IgD-negative memory B cell (primary cell): Measurements from ENCODE around the gene HSD11B1. TPM values are rescaled to one million over a fixed set of nuclear protein-coding genes. Genes with fewer than 3 reads are reported as not detected.

ENCODE experiments used
- H3K27ac Mint-ChIP-seq, 3 donors: one replicate each; pipeline ENCODE4 v1.8.0; 2020 to 2022; ENCODE audit warnings: mild to moderate bottlenecking in 3 of 3, mixed read lengths in 3 of 3, moderate library complexity in 1 of 3
- H3K27me3 Mint-ChIP-seq: one replicate; pipeline ENCODE4 v1.8.0; 2021; ENCODE audit warnings: mixed read lengths
- H3K36me3 Mint-ChIP-seq: one replicate; pipeline ENCODE4 v1.8.0; 2020; ENCODE audit warnings: mild to moderate bottlenecking, mixed read lengths
- H3K4me1 Mint-ChIP-seq, 3 donors: one replicate each; pipeline ENCODE4 v1.8.0; 2020 to 2022; ENCODE audit warnings: mixed read lengths in 3 of 3, mild to moderate bottlenecking in 1 of 3
- H3K4me3 Mint-ChIP-seq, 4 donors: one replicate each; pipeline ENCODE4 v1.8.0; 2020 to 2022; ENCODE audit warnings: mild to moderate bottlenecking in 4 of 4, mixed read lengths in 4 of 4, moderate library complexity in 3 of 4
- H3K9me3 Mint-ChIP-seq, 3 donors: one replicate each; pipeline ENCODE4 v1.8.0; 2020 to 2021; ENCODE audit warnings: mixed read lengths in 3 of 3, mild to moderate bottlenecking in 1 of 3
- polyA plus RNA-seq: library from polyadenylated mRNA; unstranded; fragments of 300-500 nt; fragmentation: Illumina TruSeq; gene quantifications from one replicate; pipeline ENCODE4 v1.2.3, GENCODE V29; 2021

Gene HSD11B1
- polyA plus RNA-seq = not detected

DNA sequence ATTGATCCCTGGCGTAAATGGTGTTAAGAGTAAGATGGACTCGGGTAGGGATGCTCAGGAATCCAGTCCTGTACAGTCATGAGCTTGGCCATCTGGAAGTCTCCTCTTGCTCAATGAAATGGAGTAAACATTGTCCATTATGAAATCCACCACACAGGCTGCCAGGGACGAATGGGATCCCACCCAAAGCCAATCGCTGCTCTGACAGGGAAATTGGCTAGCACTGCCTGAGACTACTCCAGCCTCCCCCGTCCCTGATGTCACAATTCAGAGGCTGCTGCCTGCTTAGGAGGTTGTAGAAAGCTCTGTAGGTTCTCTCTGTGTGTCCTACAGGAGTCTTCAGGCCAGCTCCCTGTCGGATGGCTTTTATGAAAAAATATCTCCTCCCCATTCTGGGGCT, at the start of gene HSD11B1:
TSS of gene HSD11B1 (plus strand) at position 263 of the 400 bp plus-strand sequence. CDS start at position 360, 97 bp downstream.
- H3K4me1 Mint-ChIP-seq = peaks cover 5 to 7% (median 6%) of the 10 kb centered on the region in 3 donors
- peak within 1 kb of the TSS in 1 of 4 donors; percentile 49 for H3K4me3 Mint-ChIP-seq
- peaks cover 3% of the 10 kb centered on the region for H3K36me3 Mint-ChIP-seq
- H3K27ac Mint-ChIP-seq = no peak within 1 kb of the TSS
- no peaks in the 10 kb centered on the region for H3K27me3 Mint-ChIP-seq
- peaks cover 0 to 6% (median 5%) of the 10 kb centered on the region in 3 donors for H3K9me3 Mint-ChIP-seq

DNA sequence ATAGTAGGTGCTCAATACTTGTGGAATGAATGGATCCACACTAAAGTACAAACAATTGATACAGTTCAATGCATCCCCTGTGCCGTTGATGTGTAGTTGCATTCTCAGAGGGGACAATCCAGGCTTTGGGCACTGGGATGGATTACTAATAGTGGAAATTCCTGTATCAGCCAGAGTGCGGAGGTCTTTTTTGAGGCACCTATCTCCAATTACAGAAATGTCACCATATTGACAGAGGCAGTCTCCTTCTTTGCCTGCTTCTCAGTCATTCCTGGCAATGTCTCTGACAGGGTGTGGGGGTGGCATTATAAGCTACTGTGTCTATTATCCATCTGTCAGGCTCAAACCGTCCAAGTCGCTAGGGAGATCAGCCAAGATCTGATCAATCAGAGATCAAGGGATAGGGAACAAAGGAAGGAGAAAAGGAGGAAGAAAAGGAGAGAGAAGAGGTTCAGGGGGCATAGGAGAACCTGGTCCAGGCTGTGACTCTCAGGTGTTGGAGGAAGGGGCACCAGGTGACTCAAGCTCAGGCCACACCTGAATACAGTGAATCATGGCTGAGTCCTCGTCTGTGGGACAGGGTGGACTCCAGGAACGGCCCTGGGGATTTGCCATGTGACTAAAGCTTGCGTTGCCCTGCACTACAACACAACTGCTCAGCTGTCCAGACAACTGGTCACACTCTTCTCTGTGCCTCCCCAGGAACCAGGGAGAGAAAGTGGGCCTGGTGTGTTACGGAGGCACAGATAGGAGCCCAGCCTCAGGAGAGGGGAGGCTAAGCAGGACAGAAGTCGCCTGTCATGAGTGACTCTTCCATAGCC, 49.0 kb upstream of the HSD11B1 start:
- H3K4me1 Mint-ChIP-seq = peaks cover 6 to 8% (median 7%) of the 10 kb centered on the region in 3 donors
- no peak overlapping the region for H3K27ac Mint-ChIP-seq
- H3K9me3 Mint-ChIP-seq = peaks cover 0 to 3% (median 0%) of the 10 kb centered on the region in 3 donors
- H3K27me3 Mint-ChIP-seq = peaks cover 7% of the 10 kb centered on the region
- H3K4me3 Mint-ChIP-seq = no peak overlapping the region
- H3K36me3 Mint-ChIP-seq = peaks cover 1% of the 10 kb centered on the region

DNA sequence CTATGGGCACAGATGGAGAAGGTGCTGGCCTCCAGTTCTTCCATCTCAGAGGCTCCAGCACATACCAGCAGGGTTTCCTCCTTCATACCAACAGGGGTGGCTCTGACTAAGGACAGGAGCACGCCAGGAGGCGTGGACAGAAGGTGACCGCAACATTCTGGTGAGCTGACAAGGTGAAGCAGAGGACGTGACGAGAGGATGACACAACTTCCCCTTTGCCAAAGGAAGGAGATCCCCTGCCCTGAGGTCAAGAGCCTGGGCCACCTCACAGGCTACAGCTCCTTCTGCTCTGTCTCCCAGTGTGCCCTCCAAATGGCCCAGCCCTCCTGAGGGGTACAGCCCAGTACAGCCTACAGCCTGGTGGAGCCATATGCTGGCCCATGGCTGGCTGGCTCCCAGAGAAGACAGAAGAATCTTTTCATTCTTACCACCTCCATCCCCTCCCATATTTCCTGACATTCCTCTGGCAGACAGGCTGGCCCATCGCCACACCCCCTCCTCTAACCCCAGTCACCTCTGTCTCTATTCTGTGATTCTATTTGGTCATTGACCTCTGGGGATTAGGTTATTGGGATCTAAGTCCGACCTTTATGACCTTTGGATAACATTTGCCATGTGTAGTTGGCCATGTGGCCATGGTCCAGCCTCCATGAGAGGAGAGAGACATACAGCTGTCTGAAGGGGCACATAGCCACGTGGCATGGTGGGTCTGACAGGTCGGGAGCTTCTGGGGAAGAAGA, 47.3 kb upstream of the HSD11B1 start:
- Mint-ChIP-seq H3K27ac (no peak overlapping the region), H3K36me3 (peaks cover 1% of the 10 kb centered on the region), H3K4me3 (no peak overlapping the region), H3K4me1 (peaks cover 4 to 8% (median 6%) of the 10 kb centered on the region in 3 donors), H3K27me3 (peaks cover 7% of the 10 kb centered on the region), H3K9me3 (peaks cover 0 to 3% (median 0%) of the 10 kb centered on the region in 3 donors)

GRCh38 chr1:209657918-209658317, 46.7 kb upstream of the HSD11B1 start:
- H3K4me1 Mint-ChIP-seq = peaks cover 4 to 8% (median 6%) of the 10 kb centered on the region in 3 donors
- peaks cover 7% of the 10 kb centered on the region for H3K27me3 Mint-ChIP-seq
- peaks cover 0 to 3% (median 0%) of the 10 kb centered on the region in 3 donors for H3K9me3 Mint-ChIP-seq
- H3K27ac Mint-ChIP-seq = no peak overlapping the region
- peaks cover 1% of the 10 kb centered on the region for H3K36me3 Mint-ChIP-seq
- no peak overlapping the region for H3K4me3 Mint-ChIP-seq

GRCh38 chr1:209659909-209660308, 44.7 kb upstream of the HSD11B1 start:
- Mint-ChIP-seq H3K27ac (peak overlapping the region in 2 of 3 donors; percentile 11 to 36), H3K27me3 (peaks cover 7% of the 10 kb centered on the region), H3K9me3 (peaks cover 0 to 3% (median 0%) of the 10 kb centered on the region in 3 donors), H3K4me1 (peaks cover 4 to 8% (median 6%) of the 10 kb centered on the region in 3 donors), H3K4me3 (peak overlapping the region in 1 of 4 donors; percentile 14), H3K36me3 (peaks cover 1% of the 10 kb centered on the region)

DNA sequence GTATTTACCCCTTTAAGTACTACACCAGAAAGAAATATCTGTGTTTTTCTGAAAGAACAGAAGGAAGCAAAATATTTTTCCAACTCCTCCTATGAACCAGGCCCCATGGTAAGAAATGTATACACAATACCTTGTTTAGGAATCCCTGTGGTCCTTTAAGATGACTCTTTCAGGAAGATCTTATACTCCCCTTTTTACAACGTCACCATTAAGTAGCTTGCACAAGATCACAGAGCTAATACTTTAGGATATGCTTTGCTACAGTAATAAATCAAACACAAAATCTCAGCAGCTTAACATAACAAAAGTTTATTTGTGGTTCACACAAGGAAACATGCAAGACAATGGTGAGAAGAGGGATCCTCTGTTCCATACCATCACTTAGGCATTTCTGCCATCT, 43.6 kb upstream of the HSD11B1 start:
- Mint-ChIP-seq H3K4me1 (peaks cover 4 to 8% (median 6%) of the 10 kb centered on the region in 3 donors), H3K9me3 (no peaks in the 10 kb centered on the region), H3K27ac (no peak overlapping the region), H3K36me3 (peaks cover 2% of the 10 kb centered on the region), H3K4me3 (no peak overlapping the region), H3K27me3 (peaks cover 5% of the 10 kb centered on the region)

DNA sequence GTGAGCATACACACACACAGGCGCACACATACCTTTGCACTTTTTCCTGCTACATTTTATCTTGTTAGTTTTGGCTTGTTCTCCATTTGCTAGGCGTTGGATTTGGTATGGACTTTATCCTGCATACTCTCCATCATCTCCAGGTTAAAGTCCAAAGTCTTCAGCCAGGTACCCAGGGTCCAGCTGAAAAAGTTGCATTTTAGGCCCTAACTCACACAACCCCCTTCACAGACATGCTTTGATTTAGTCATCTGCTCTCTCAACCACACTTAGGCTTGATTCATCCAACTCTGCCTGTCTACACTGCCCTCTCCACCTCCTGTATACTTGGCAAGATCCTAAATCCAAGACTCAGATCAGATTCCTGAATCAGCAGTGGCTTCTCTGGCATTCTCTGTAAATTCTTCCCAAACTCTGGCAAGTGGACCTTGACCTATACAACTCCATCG, 41.7 kb upstream of the HSD11B1 start:
- no peaks in the 10 kb centered on the region for H3K27me3 Mint-ChIP-seq
- H3K4me1 Mint-ChIP-seq = peaks cover 4 to 8% (median 6%) of the 10 kb centered on the region in 3 donors
- H3K36me3 Mint-ChIP-seq = peaks cover 2% of the 10 kb centered on the region
- H3K9me3 Mint-ChIP-seq = no peaks in the 10 kb centered on the region
- no peak overlapping the region for H3K4me3 Mint-ChIP-seq
- no peak overlapping the region for H3K27ac Mint-ChIP-seq

GRCh38 chr1:209667103-209667502, 37.5 kb upstream of the HSD11B1 start:
- Mint-ChIP-seq H3K36me3 (peaks cover 2% of the 10 kb centered on the region), H3K9me3 (no peaks in the 10 kb centered on the region), H3K27me3 (no peaks in the 10 kb centered on the region), H3K4me1 (no peaks in the 10 kb centered on the region), H3K4me3 (no peak overlapping the region), H3K27ac (no peak overlapping the region)

- no peak overlapping the region for H3K4me3 Mint-ChIP-seq
- peaks cover 0 to under 1% (median under 1%) of the 10 kb centered on the region in 3 donors for H3K4me1 Mint-ChIP-seq
- no peaks in the 10 kb centered on the region for H3K9me3 Mint-ChIP-seq
- no peak overlapping the region for H3K27ac Mint-ChIP-seq
- H3K36me3 Mint-ChIP-seq = peaks cover 2% of the 10 kb centered on the region
- no peaks in the 10 kb centered on the region for H3K27me3 Mint-ChIP-seq
These were observed 36.9 kb upstream of the HSD11B1 start for GRCh38 chr1:209667708-209668107.

DNA sequence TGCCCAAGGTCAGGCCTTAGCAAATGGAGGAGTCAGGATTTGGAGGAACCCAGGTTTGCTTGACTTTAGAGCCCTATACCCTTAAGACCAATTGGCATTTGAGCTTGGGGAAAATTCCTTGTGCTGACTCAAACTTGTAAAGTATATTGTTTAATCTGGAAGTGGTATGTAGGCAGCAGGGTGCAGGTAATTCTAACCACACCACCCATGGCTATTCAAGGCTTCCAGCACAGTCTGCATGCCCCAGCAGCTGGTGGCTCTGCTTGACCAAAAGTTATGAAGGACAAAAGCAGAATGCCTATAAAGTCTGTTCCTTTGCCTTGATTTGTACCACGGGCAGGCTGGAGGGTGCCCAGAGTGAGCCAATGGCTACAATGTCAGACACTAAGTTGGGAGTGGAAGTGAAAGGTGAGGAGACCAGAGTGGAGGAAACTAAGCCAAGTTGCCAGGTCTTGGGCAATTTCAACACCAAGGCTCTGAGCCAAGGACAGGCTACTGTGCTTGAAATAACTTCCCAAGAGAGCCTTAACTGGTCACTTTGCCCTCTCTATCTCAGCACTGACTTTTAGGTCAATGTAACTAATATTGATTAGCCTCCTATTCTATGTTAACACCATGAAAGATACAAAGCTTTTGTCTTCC, 34.1 kb upstream of the HSD11B1 start:
- H3K36me3 Mint-ChIP-seq = no peaks in the 10 kb centered on the region
- H3K27ac Mint-ChIP-seq = peak overlapping the region in 1 of 3 donors; percentile 63

GRCh38 chr1:209672705-209673630, 31.7 kb upstream of the HSD11B1 start:
- H3K36me3 Mint-ChIP-seq = no peaks in the 10 kb centered on the region
- H3K27me3 Mint-ChIP-seq = peaks cover 23% of the 10 kb centered on the region
- peak overlapping the region in 2 of 4 donors; percentile 23 to 74 for H3K4me3 Mint-ChIP-seq
- peak overlapping the region; percentile 49 to 80 (median 80) for H3K27ac Mint-ChIP-seq
- H3K9me3 Mint-ChIP-seq = no peaks in the 10 kb centered on the region
- peaks cover 19 to 27% (median 19%) of the 10 kb centered on the region in 3 donors for H3K4me1 Mint-ChIP-seq

More for the DNA sequence above, 34.1 kb upstream of the HSD11B1 start:
- H3K4me1 Mint-ChIP-seq = peaks cover 19 to 24% (median 19%) of the 10 kb centered on the region in 3 donors
- peaks cover 6% of the 10 kb centered on the region for H3K27me3 Mint-ChIP-seq
- H3K4me3 Mint-ChIP-seq = no peak overlapping the region
- H3K9me3 Mint-ChIP-seq = no peaks in the 10 kb centered on the region

- Mint-ChIP-seq H3K9me3 (no peaks in the 10 kb centered on the region), H3K27ac (peak overlapping the region; percentile 52 to 80 (median 80)), H3K4me3 (peak overlapping the region; percentile 23 to 88 (median 44)), H3K27me3 (peaks cover 25% of the 10 kb centered on the region), H3K4me1 (peaks cover 19 to 27% (median 19%) of the 10 kb centered on the region in 3 donors), H3K36me3 (no peaks in the 10 kb centered on the region)
These were observed 30.8 kb upstream of the HSD11B1 start for GRCh38 chr1:209673631-209674417.

- peak within 1 kb of the TSS; percentile 48 to 62 (median 52) for H3K27ac Mint-ChIP-seq
- H3K27me3 Mint-ChIP-seq = peaks cover 29% of the 10 kb centered on the region
- no peaks in the 10 kb centered on the region for H3K36me3 Mint-ChIP-seq
- H3K4me1 Mint-ChIP-seq = peaks cover 19 to 27% (median 19%) of the 10 kb centered on the region in 3 donors
- H3K4me3 Mint-ChIP-seq = peak within 1 kb of the TSS; percentile 41 to 88 (median 82)
- no peaks in the 10 kb centered on the region for H3K9me3 Mint-ChIP-seq
These were observed 29.6 kb upstream of the HSD11B1 start, which contains the start of gene G0S2 for GRCh38 chr1:209674957-209675564. G0S2 (plus strand) TSS chr1:209675412; CDS start chr1:209675685, 273 bp downstream.
